ENCODE data around the gene MGME1. TPM values are rescaled to one million over a fixed set of nuclear protein-coding genes. Genes with fewer than 3 reads are reported as not detected.

The MGME1 gene
- total RNA-seq, 1 experiment from 2014 or later: 15.1 TPM

- Histone ChIP-seq H3K27me3 (ENCODE audit: low read length) (no peaks in the 10 kb centered on the region), H3K4me1 (ENCODE audit: insufficient read depth, low read length) (no peaks in the 10 kb centered on the region), H3K4me3 (ENCODE audit: low read length) (no peak overlapping the region), H2AFZ (ENCODE audit: low read length) (no peak overlapping the region), H3F3A (ENCODE audit: low read length, unreplicated experiment) (peaks cover under 1% of the 10 kb centered on the region), H3K9me3 (ENCODE audit: low read length) (no peaks in the 10 kb centered on the region), H3K9me2 (replicated peaks; ENCODE audit: low read length) (no peaks in the 10 kb centered on the region), H3K4me2 (ENCODE audit: low read length) (no peak overlapping the region), H3K9ac (ENCODE audit: low read length) (no peak overlapping the region), H3K79me2 (ENCODE audit: low read length) (no peaks in the 10 kb centered on the region), H3K27ac (ENCODE audit: low read length) (no peak overlapping the region), H4K20me1 (ENCODE audit: low read length) (0 out of 2 replicates have a peak, but pooled peaks cover under 1% of the 10 kb centered on the region), H3K36me3 (ENCODE audit: low read depth, low read length) (peaks cover 2% of the 10 kb centered on the region; the same call in 1 of the 2 replicates)
- intact Hi-C loops (cut with micrococcal nuclease): no loop called here
- ATAC-seq (no peak), DNase-seq (no peak)
- no TSS peak for BruUV-seq (replicated peaks)
- no peak for TF ChIP-seq EZH2phosphoT487 (IDR thresholded peaks at IDR 0.05; ENCODE audit: borderline replicate concordance, low read length)
- TF ChIP-seq CTCF (conservative IDR thresholded peaks at IDR 0.05; ENCODE audit: low read depth, low read length): no peak
- no peak for TF ChIP-seq EZH2 (IDR thresholded peaks at IDR 0.05; ENCODE audit: low read length, unreplicated experiment)
- POLR2A ChIA-PET (ENCODE audit: unreplicated experiment): no interaction called here
- CTCF ChIA-PET: no interaction called here
Observed at GRCh38 chr20:17936286-17936760, 32.5 kb upstream of the MGME1 start.

- TF ChIP-seq EZH2 (IDR thresholded peaks at IDR 0.05; ENCODE audit: low read length, unreplicated experiment): no peak
- Histone ChIP-seq H3K9ac (ENCODE audit: low read length) (no peak overlapping the region), H3K4me3 (ENCODE audit: low read length) (no peak overlapping the region), H3K27ac (ENCODE audit: low read length) (no peak overlapping the region), H3K4me2 (ENCODE audit: low read length) (no peak overlapping the region), H3K27me3 (ENCODE audit: low read length) (no peaks in the 10 kb centered on the region), H3K4me1 (ENCODE audit: insufficient read depth, low read length) (no peaks in the 10 kb centered on the region), H2AFZ (ENCODE audit: low read length) (no peak overlapping the region), H3K9me2 (replicated peaks; ENCODE audit: low read length) (no peaks in the 10 kb centered on the region), H3K9me3 (ENCODE audit: low read length) (no peaks in the 10 kb centered on the region), H3K79me2 (ENCODE audit: low read length) (no peaks in the 10 kb centered on the region), H3F3A (ENCODE audit: low read length, unreplicated experiment) (peaks cover 6% of the 10 kb centered on the region), H4K20me1 (ENCODE audit: low read length) (0 out of 2 replicates have a peak, but pooled peaks cover 7% of the 10 kb centered on the region), H3K36me3 (ENCODE audit: low read depth, low read length) (peaks cover 9% of the 10 kb centered on the region)
- intact Hi-C loops (cut with micrococcal nuclease): no loop called here
- ATAC-seq (no peak), DNase-seq (no peak)
- POLR2A ChIA-PET (ENCODE audit: unreplicated experiment): no interaction called here
- CTCF ChIA-PET: no interaction called here
- no TSS peak for BruUV-seq (replicated peaks)
Observed at GRCh38 chr20:17936761-17937732, 31.8 kb upstream of the MGME1 start.

GRCh38 chr20:17938871-17939619 is 29.8 kb upstream of the MGME1 start:
- POLR2A ChIA-PET (ENCODE audit: unreplicated experiment): interaction anchor here (0.5 kb wide), 1 partner anchor 257 kb away, joined by 3 read pairs; the partner anchor contains the start of gene RRBP1
- Histone ChIP-seq H3K4me2 (ENCODE audit: low read length) (no peak overlapping the region), H3K27ac (ENCODE audit: low read length) (no peak overlapping the region), H3K4me1 (ENCODE audit: insufficient read depth, low read length) (no peaks in the 10 kb centered on the region), H3K9me3 (ENCODE audit: low read length) (no peaks in the 10 kb centered on the region), H3K27me3 (ENCODE audit: low read length) (no peaks in the 10 kb centered on the region), H3K4me3 (ENCODE audit: low read length) (no peak overlapping the region), H3K9me2 (replicated peaks; ENCODE audit: low read length) (no peaks in the 10 kb centered on the region), H3K36me3 (ENCODE audit: low read depth, low read length) (peaks cover 29% of the 10 kb centered on the region), H3F3A (ENCODE audit: low read length, unreplicated experiment) (peaks cover 10% of the 10 kb centered on the region), H2AFZ (ENCODE audit: low read length) (no peak overlapping the region), H3K9ac (ENCODE audit: low read length) (no peak overlapping the region), H3K79me2 (ENCODE audit: low read length) (no peaks in the 10 kb centered on the region), H4K20me1 (ENCODE audit: low read length) (0 out of 2 replicates have a peak, but pooled peaks cover 7% of the 10 kb centered on the region)
- TF ChIP-seq EZH2 (IDR thresholded peaks at IDR 0.05; ENCODE audit: low read length, unreplicated experiment) (no peak), EZH2phosphoT487 (IDR thresholded peaks at IDR 0.05; ENCODE audit: borderline replicate concordance, low read length) (no peak), CTCF (conservative IDR thresholded peaks at IDR 0.05; ENCODE audit: low read depth, low read length) (peak; percentile 87)
- CTCF ChIA-PET: interaction anchor here (0.5 to 0.6 kb wide), 2 partner anchors 97 to 254 kb away, joined by 4 to 5 read pairs; no protein-coding TSS in a partner anchor
- intact Hi-C loops (cut with micrococcal nuclease): no loop called here
- ATAC-seq: peak; percentile 77
- no TSS peak for BruUV-seq (replicated peaks)
- DNase-seq: peak; percentile 64
